Ascending aorta (tissue), 2 donors: Measurements from ENCODE around the gene ISCA2. TPM values are rescaled to one million over a fixed set of nuclear protein-coding genes. Genes with fewer than 3 reads are reported as not detected.
A peak's percentile ranks its signal among the peaks of the same experiment; 100 is the strongest.

ENCODE experiments used
- DNase-seq, 2 donors: peaks; one replicate each; pipeline ENCODE4 v3.0.0-alpha.2; 2019; ENCODE audit warnings: low spot score in 2 of 2
- H3K27ac ChIP-seq, 2 donors: fragments of 200-600 bp; sonication (generic); one replicate each; pipeline ENCODE4 v1.5.1; 2016 to 2017; ENCODE audit warnings: mild to moderate bottlenecking in 1 of 2
- H3K27me3 ChIP-seq: fragments of 200-600 bp; sonication (generic); one replicate; pipeline ENCODE4 v1.5.1; 2017
- H3K36me3 ChIP-seq, 2 donors: fragments of 200-600 bp; sonication (generic); one replicate each; pipeline ENCODE4 v1.5.1; 2016
- H3K4me1 ChIP-seq, 2 donors: fragments of 200-600 bp; sonication (generic); one replicate each; pipeline ENCODE4 v1.5.1; 2016 to 2017; ENCODE audit warnings: mild to moderate bottlenecking in 1 of 2
- H3K4me3 ChIP-seq, 2 donors: fragments of 200-600 bp; sonication (generic); one replicate each; pipeline ENCODE4 v1.5.1; 2016 to 2017; ENCODE audit warnings: mild to moderate bottlenecking in 1 of 2
- H3K9me3 ChIP-seq, 2 donors: fragments of 200-600 bp; sonication (generic); one replicate each; pipeline ENCODE4 v1.5.1; 2016
- intact Hi-C: fragments of 100-400 bp; cut with DNase I; formaldehyde crosslinking; loops from one replicate; pipeline ENCODE4 v1.15.1; 2023
- total RNA-seq: library from RNA; depleted of rRNA; stranded (reverse); fragments of >200 nt; gene quantifications from one replicate; pipeline ENCODE4 v1.1.0, GENCODE V29; 2016
- TF ChIP-seq, protein P1 (sequence below), 3 experiments: fragments of 200-600 bp in 2 of 3; fragments of 450-650 bp in 1 of 3; sonication (generic) in 2 of 3; IDR thresholded peaks; one replicate each; pipeline ENCODE4 v1.5.1; 2016 to 2019; ENCODE audit warnings: antibody characterized with exemption in 3 of 3, mild to moderate bottlenecking in 1 of 3, moderate library complexity in 1 of 3

The ISCA2 gene
- total RNA-seq, 1 donor from 2014 or later = 10.0 TPM

DNA sequence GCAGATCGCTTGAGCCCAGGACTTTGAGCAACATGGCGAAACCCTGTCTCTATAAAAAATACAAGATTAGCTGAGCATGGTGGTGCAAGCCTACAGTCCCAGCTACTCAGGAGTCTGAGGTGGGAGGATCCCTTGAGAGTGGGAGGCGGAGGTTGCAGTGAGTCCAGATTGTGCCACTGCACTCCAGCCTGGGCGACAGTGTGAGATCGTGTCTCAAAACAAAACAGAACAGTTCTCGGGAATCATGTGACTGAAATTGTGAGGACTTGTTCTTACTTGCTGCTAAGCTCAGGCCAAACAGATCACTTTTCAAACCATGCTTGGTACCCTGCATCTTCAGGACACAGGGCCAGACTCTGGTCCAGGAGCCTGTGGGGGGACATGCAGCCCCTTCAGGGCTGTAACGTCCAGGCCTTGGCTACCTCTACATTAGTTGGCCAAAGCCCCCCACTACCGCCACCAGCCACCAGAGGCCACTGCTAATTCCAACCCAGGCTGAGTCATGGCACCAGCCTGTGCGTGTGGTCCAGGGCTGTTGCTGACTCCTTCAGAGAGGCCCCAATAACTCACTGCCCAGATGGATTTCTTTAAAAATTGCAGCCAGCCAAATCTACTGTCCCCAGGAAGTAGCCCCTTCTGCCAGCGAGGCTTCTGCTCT, 34.1 kb upstream of the ISCA2 start:
- H3K4me1 ChIP-seq = no peaks in the 10 kb centered on the region
- no peak for DNase-seq
- H3K4me3 ChIP-seq = no peak overlapping the region
- H3K27me3 ChIP-seq = no peaks in the 10 kb centered on the region
- H3K27ac ChIP-seq = no peak overlapping the region
- H3K9me3 ChIP-seq = no peaks in the 10 kb centered on the region
- TF ChIP-seq, protein P1, sequence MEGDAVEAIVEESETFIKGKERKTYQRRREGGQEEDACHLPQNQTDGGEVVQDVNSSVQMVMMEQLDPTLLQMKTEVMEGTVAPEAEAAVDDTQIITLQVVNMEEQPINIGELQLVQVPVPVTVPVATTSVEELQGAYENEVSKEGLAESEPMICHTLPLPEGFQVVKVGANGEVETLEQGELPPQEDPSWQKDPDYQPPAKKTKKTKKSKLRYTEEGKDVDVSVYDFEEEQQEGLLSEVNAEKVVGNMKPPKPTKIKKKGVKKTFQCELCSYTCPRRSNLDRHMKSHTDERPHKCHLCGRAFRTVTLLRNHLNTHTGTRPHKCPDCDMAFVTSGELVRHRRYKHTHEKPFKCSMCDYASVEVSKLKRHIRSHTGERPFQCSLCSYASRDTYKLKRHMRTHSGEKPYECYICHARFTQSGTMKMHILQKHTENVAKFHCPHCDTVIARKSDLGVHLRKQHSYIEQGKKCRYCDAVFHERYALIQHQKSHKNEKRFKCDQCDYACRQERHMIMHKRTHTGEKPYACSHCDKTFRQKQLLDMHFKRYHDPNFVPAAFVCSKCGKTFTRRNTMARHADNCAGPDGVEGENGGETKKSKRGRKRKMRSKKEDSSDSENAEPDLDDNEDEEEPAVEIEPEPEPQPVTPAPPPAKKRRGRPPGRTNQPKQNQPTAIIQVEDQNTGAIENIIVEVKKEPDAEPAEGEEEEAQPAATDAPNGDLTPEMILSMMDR (IDR thresholded peaks at IDR 0.05) = peak; percentile 32 to 57 (median 49)
- intact Hi-C loops = no loop called here
- H3K36me3 ChIP-seq = no peaks in the 10 kb centered on the region

DNA sequence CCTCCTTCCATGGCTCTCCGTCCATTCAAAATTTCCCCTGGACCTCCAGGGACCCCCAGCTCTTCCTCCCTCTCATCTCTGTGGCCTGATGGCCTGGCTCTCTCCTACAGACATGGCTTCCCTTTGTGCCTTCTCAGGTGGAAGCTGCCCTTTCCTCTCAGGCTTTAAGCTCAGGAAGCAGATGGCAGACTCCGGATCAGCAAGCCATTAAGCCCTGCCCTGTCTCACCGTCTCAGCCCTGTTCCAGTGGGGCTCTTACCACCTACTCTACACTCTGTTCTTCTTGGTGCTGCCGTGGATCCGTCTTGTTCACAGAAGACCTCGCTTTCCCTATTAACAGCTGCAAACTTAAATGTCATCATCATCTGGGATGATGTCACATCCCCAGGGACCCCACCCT, 33.6 kb upstream of the ISCA2 start:
- DNase-seq = no peak
- H3K9me3 ChIP-seq = no peaks in the 10 kb centered on the region
- H3K27ac ChIP-seq = no peak overlapping the region
- no peak overlapping the region for H3K4me3 ChIP-seq
- intact Hi-C loops = no loop called here
- H3K27me3 ChIP-seq = no peaks in the 10 kb centered on the region
- TF ChIP-seq, protein P1 (IDR thresholded peaks at IDR 0.05) = no peak
- no peaks in the 10 kb centered on the region for H3K36me3 ChIP-seq
- no peaks in the 10 kb centered on the region for H3K4me1 ChIP-seq

GRCh38 chr14:74462993-74463392, 30.6 kb upstream of the ISCA2 start:
- H3K9me3 ChIP-seq = no peaks in the 10 kb centered on the region
- no peak for DNase-seq
- intact Hi-C loops = no loop called here
- H3K4me1 ChIP-seq = no peaks in the 10 kb centered on the region
- TF ChIP-seq, protein P1 (IDR thresholded peaks at IDR 0.05) = no peak
- no peaks in the 10 kb centered on the region for H3K36me3 ChIP-seq
- H3K27me3 ChIP-seq = no peaks in the 10 kb centered on the region
- no peak overlapping the region for H3K4me3 ChIP-seq
- no peak overlapping the region for H3K27ac ChIP-seq

DNA sequence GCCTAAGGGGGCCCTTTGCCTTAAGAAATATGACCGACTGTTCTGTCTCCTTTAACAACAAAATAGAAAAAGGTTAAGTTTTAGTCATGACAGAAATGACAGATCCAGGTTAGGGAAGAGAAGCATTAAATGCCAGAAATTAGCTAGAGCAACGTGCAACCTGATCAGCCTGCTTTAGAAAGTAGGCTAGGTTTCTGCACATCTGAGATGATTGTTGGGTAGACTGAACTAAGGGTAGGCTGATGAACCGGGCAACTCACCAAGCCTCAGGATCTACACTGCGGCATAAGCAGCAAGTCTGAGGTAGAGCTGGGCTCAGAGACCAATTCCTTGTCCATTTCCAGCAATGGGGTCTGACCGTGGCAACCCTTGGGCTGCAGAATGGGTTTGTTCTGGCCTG, 29.9 kb upstream of the ISCA2 start:
- DNase-seq = no peak
- H3K36me3 ChIP-seq = no peaks in the 10 kb centered on the region
- H3K27me3 ChIP-seq = no peaks in the 10 kb centered on the region
- H3K27ac ChIP-seq = no peak overlapping the region
- TF ChIP-seq, protein P1 (IDR thresholded peaks at IDR 0.05) = no peak
- peaks cover 0 to 2% of the 10 kb centered on the region in 2 donors for H3K4me1 ChIP-seq
- no peak overlapping the region for H3K4me3 ChIP-seq
- no peaks in the 10 kb centered on the region for H3K9me3 ChIP-seq
- intact Hi-C loops = no loop called here

- H3K27me3 ChIP-seq = no peaks in the 10 kb centered on the region
- no peaks in the 10 kb centered on the region for H3K36me3 ChIP-seq
- no peak overlapping the region for H3K27ac ChIP-seq
- no peaks in the 10 kb centered on the region for H3K9me3 ChIP-seq
- peaks cover 3 to 11% of the 10 kb centered on the region in 2 donors for H3K4me1 ChIP-seq
- intact Hi-C loops = no loop called here
- no peak for DNase-seq
- TF ChIP-seq, protein P1 (IDR thresholded peaks at IDR 0.05) = no peak
- H3K4me3 ChIP-seq = no peak overlapping the region
These were observed 28.8 kb upstream of the ISCA2 start for GRCh38 chr14:74464785-74465184.

GRCh38 chr14:74465335-74465734, 28.2 kb upstream of the ISCA2 start:
- H3K4me3 ChIP-seq = no peak overlapping the region
- intact Hi-C loops = no loop called here
- TF ChIP-seq, protein P1 (IDR thresholded peaks at IDR 0.05) = no peak

More at GRCh38 chr14:74465335-74465734, 28.2 kb upstream of the ISCA2 start:
- Histone ChIP-seq H3K9me3 (no peaks in the 10 kb centered on the region), H3K27me3 (no peaks in the 10 kb centered on the region), H3K4me1 (peaks cover 5 to 14% of the 10 kb centered on the region in 2 donors), H3K27ac (no peak overlapping the region), H3K36me3 (no peaks in the 10 kb centered on the region)
- no peak for DNase-seq
